PC-3 (cell line): Measurements from ENCODE around the gene MAK.
"Not testable (repeated sequence)": the region's sequence is repeated elsewhere in the genome, so short reads cannot be mapped to it uniquely, and the experiment has no call there.

Experiments
- EZH2 ChIP-seq: fragments of 300-600 bp; sonication (generic); IDR thresholded peaks from one replicate; pipeline ENCODE4 v1.6.1; 2017; ENCODE audit warnings: antibody characterized with exemption, mild to moderate bottlenecking, low read length; ENCODE audit not compliant: unreplicated experiment
- TF ChIP-seq, protein P1 (sequence below): fragments of 300-600 bp; sonication (generic); conservative IDR thresholded peaks from 2 replicates; pipeline ENCODE4 v1.5.1; 2017; ENCODE audit warnings: antibody characterized with exemption, low read depth, mild to moderate bottlenecking, low read length

GRCh38 chr6:10750568-10750967 is 87.8 kb downstream of the MAK start:
- TF ChIP-seq, protein P1, sequence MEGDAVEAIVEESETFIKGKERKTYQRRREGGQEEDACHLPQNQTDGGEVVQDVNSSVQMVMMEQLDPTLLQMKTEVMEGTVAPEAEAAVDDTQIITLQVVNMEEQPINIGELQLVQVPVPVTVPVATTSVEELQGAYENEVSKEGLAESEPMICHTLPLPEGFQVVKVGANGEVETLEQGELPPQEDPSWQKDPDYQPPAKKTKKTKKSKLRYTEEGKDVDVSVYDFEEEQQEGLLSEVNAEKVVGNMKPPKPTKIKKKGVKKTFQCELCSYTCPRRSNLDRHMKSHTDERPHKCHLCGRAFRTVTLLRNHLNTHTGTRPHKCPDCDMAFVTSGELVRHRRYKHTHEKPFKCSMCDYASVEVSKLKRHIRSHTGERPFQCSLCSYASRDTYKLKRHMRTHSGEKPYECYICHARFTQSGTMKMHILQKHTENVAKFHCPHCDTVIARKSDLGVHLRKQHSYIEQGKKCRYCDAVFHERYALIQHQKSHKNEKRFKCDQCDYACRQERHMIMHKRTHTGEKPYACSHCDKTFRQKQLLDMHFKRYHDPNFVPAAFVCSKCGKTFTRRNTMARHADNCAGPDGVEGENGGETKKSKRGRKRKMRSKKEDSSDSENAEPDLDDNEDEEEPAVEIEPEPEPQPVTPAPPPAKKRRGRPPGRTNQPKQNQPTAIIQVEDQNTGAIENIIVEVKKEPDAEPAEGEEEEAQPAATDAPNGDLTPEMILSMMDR: not testable (repeated sequence)
- not testable (repeated sequence) for TF ChIP-seq EZH2
